Cardiac ventricle fibroblast (primary cell): ENCODE data around the gene FBH1. TPM values are rescaled to one million over a fixed set of nuclear protein-coding genes. Genes with fewer than 3 reads are reported as not detected.

Experiments used
- total RNA-seq: library from RNA; depleted of rRNA; stranded (reverse); fragments of >200 nt; gene quantifications from 2 replicates; pipeline ENCODE4 v1.2.3, GENCODE V29; 2015

The FBH1 gene
- total RNA-seq = 62.3 and 62.8 TPM in 2 replicates

GRCh38 chr10:5889624-5890451 lies at the start of gene FBH1, which contains the start of gene ANKRD16:
Gene FBH1, plus strand, starts transcription at chr10:5890243. Its CDS starts 103 bp downstream, at chr10:5890346.
Gene ANKRD16, minus strand, starts transcription at chr10:5889893. Its CDS starts 539 bp downstream, at chr10:5889354.

GRCh38 chr10:5977471-5978229 lies 87.6 kb downstream of the FBH1 start, which contains the start of gene IL15RA:
Gene IL15RA, minus strand, starts transcription at chr10:5977543. Its CDS starts 51 bp downstream, at chr10:5977492.

Other genes with a start within 250 kb of the FBH1 start
- 10.7 and 14.4 TPM in 2 replicates for gene ASB13, start 223.6 kb upstream of the FBH1 start, total RNA-seq
- 38.3 and 41.1 TPM in 2 replicates for gene TASOR2, start 205.4 kb upstream of the FBH1 start, total RNA-seq
- gene GDI2, start 76.8 kb upstream of the FBH1 start, total RNA-seq = 258 and 372 TPM in 2 replicates
- gene ANKRD16, start 350 bp upstream of the FBH1 start, total RNA-seq = 7.1 and 9.0 TPM in 2 replicates
- 12.5 and 13.8 TPM in 2 replicates for gene IL15RA, start 87.3 kb downstream of the FBH1 start, total RNA-seq
- gene IL2RA, start 172.1 kb downstream of the FBH1 start, total RNA-seq = not detected in 2 replicates
- gene RBM17, start 198.8 kb downstream of the FBH1 start, total RNA-seq = 27.2 and 30.0 TPM in 2 replicates